CD8-positive, alpha-beta memory T cell (primary cell): ENCODE data around the gene TBX4. TPM values are rescaled to one million over a fixed set of nuclear protein-coding genes. Genes with fewer than 3 reads are reported as not detected.
A peak's percentile ranks its signal among the peaks of the same experiment; 100 is the strongest.

Source experiments
- CTCF ChIA-PET: fragments of 350-600 bp; sonication (Branson Sonifier 250); formaldehyde crosslinking; loops from one replicate; lab custom pipeline; 2021; ENCODE audit warnings: antibody characterized with exemption; lab: Charles Lee
- POLR2A ChIA-PET: fragments of 350-600 bp; sonication (Branson Sonifier 250); formaldehyde crosslinking; loops from one replicate; lab custom pipeline; 2021; ENCODE audit warnings: antibody characterized with exemption; lab: Charles Lee
- DNase-seq, 5 donors: peaks; one replicate each; pipeline versions ENCODE4 v3.0.0 to v3.0.0-alpha.2; 2020 to 2022; ENCODE audit warnings: mixed read lengths in 1 of 5
- H3K27ac ChIP-seq: one replicate; pipeline ENCODE4 v1.7.0; 2013; ENCODE audit warnings: low read depth, mild to moderate bottlenecking, low read length, moderate library complexity
- H3K27me3 ChIP-seq: 2 replicates; pipeline ENCODE4 v1.7.0; 2013; ENCODE audit warnings: low read length, mild to moderate bottlenecking; ENCODE audit not compliant: insufficient read depth, poor library complexity, severe bottlenecking
- H3K36me3 ChIP-seq: 2 replicates; pipeline ENCODE4 v1.7.0; 2013; ENCODE audit warnings: mild to moderate bottlenecking, low read length, moderate library complexity; ENCODE audit not compliant: insufficient read depth
- H3K4me1 ChIP-seq: 2 replicates; pipeline ENCODE4 v1.7.0; 2013; ENCODE audit warnings: mild to moderate bottlenecking, low read length, moderate library complexity; ENCODE audit not compliant: insufficient read depth
- H3K4me3 ChIP-seq: 2 replicates; pipeline ENCODE4 v1.7.0; 2013; ENCODE audit warnings: mild to moderate bottlenecking, low read length
- H3K9me3 ChIP-seq: 2 replicates; pipeline ENCODE4 v1.7.0; 2013; ENCODE audit warnings: mild to moderate bottlenecking, low read length
- H3K27ac Mint-ChIP-seq, 8 donors: one replicate each; pipeline ENCODE4 v1.8.0; 2020 to 2021; ENCODE audit warnings: mixed read lengths in 8 of 8, mild to moderate bottlenecking in 6 of 8, inconsistent platforms in 3 of 8, moderate library complexity in 3 of 8
- H3K27me3 Mint-ChIP-seq, 2 donors: one replicate each; pipeline ENCODE4 v1.8.0; 2020 to 2021; ENCODE audit warnings: mixed read lengths in 2 of 2, mild to moderate bottlenecking in 1 of 2, moderate library complexity in 1 of 2
- H3K36me3 Mint-ChIP-seq, 3 donors: one replicate each; pipeline ENCODE4 v1.8.0; 2020 to 2021; ENCODE audit warnings: mixed read lengths in 3 of 3, inconsistent platforms in 1 of 3, mild to moderate bottlenecking in 1 of 3
- H3K4me1 Mint-ChIP-seq, 3 donors: one replicate each; pipeline ENCODE4 v1.8.0; 2020 to 2021; ENCODE audit warnings: mixed read lengths in 3 of 3, inconsistent platforms in 1 of 3, mild to moderate bottlenecking in 1 of 3
- H3K4me3 Mint-ChIP-seq, 7 donors: one replicate each; pipeline ENCODE4 v1.8.0; 2020 to 2021; ENCODE audit warnings: mixed read lengths in 7 of 7, mild to moderate bottlenecking in 6 of 7, moderate library complexity in 4 of 7, inconsistent platforms in 2 of 7
- H3K9me3 Mint-ChIP-seq, 5 donors: one replicate each; pipeline ENCODE4 v1.8.0; 2020 to 2022; ENCODE audit warnings: mixed read lengths in 5 of 5, mild to moderate bottlenecking in 3 of 5, moderate library complexity in 2 of 5, inconsistent platforms in 1 of 5
- polyA plus RNA-seq: library from polyadenylated mRNA; unstranded; fragments of 300-500 nt; fragmentation: Illumina TruSeq; gene quantifications from one replicate; pipeline ENCODE4 v1.2.3, GENCODE V29; 2021
- total RNA-seq, 2 experiments: library from RNA; stranded (reverse); gene quantifications; one replicate each; pipeline ENCODE4 v1.2.3, GENCODE V29; 2021

Gene TBX4
- total and polyA plus RNA-seq, 3 experiments from 2014 or later, result not detected

DNA sequence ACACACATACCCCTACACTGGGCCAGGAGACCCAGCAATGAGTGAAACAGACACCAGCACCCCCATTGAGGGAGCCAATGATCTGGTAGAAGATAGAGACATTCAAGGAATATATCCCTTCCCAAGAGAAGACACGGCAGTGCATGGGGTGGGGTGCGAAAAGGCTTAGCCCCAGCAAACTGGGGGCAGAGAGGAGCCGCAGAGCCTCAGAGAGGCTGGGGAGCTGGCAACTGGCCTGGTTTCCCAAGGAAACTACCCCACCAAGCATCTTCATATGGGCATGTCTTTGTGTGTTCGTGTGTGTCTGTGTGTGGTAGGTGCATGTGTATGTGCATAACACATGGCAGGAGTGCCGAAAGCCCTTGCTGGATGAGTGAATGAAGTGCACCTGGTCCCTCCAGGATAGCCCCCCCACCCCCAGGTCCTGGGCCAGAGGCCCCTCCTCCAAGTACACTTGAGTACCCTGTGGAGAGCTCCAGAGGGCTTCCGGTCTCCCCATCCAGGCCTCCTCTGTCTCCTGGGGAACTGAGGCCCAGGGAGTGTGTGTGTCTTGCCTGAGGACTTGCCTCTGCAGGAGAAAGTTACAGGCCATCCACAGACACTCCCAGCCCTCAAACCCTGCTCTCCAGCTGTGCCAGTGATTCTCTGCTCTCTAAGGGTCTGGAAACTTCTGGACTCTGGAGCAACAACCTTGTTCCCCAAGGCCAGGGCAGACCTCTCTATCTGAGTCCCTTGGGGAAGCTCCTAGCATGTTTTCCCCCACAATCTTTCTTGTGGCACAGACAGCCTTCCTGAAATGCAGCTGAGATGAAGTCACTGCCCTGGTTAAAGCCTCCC, 36.6 kb upstream of the TBX4 start:
- Histone ChIP-seq H3K9me3 (no peaks in the 10 kb centered on the region), H3K36me3 (no peaks in the 10 kb centered on the region), H3K27me3 (peaks cover 8% of the 10 kb centered on the region), H3K27ac (no peak overlapping the region), H3K4me3 (no peak overlapping the region), H3K4me1 (peaks cover under 1% of the 10 kb centered on the region)
- peaks cover 0 to 1% (median 0%) of the 10 kb centered on the region in 5 donors for H3K9me3 Mint-ChIP-seq
- CTCF ChIA-PET, result interaction anchor here (1.0 to 1.5 kb wide), 2 partner anchors 21 kb away, joined by 3 read pairs; no protein-coding TSS in a partner anchor
- no peaks in the 10 kb centered on the region for H3K36me3 Mint-ChIP-seq
- POLR2A ChIA-PET, result no interaction called here
- H3K4me3 Mint-ChIP-seq, result peak overlapping the region in 1 of 7 donors; percentile 65
- DNase-seq, result no peak
- H3K4me1 Mint-ChIP-seq, result peaks cover 1 to 17% (median 5%) of the 10 kb centered on the region in 3 donors
- H3K27ac Mint-ChIP-seq, result no peak overlapping the region
- H3K27me3 Mint-ChIP-seq, result peaks cover 13 to 27% of the 10 kb centered on the region in 2 donors

DNA sequence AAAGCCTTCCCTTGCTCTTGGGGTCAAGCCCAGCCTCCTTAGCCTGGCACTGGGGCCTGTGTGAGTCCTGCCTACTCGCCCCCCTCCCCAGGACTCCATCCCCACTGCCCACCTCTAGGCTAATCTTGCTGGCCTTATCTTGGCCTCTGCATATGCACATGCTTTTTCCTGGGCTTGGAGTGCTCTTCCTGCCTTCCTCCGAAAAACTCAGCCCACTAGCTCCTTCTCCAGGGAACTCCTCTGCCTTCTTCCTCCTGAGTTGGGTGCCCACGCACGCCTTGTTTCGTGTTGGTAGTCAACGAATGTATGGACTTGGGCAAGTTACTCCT, 36.0 kb upstream of the TBX4 start:
- H3K4me3 ChIP-seq, result no peak overlapping the region
- no peak overlapping the region for H3K27ac ChIP-seq
- peaks cover 0 to 15% (median 3%) of the 10 kb centered on the region in 3 donors for H3K4me1 Mint-ChIP-seq
- no peaks in the 10 kb centered on the region for H3K9me3 ChIP-seq
- H3K27me3 Mint-ChIP-seq, result peaks cover 11 to 32% of the 10 kb centered on the region in 2 donors
- no peak for DNase-seq
- H3K9me3 Mint-ChIP-seq, result peaks cover 0 to 1% (median 0%) of the 10 kb centered on the region in 5 donors
- H3K4me1 ChIP-seq, result no peaks in the 10 kb centered on the region
- no peak overlapping the region for H3K27ac Mint-ChIP-seq
- POLR2A ChIA-PET, result no interaction called here
- H3K36me3 Mint-ChIP-seq, result no peaks in the 10 kb centered on the region
- CTCF ChIA-PET, result interaction anchor here (1.0 to 1.5 kb wide), 2 partner anchors 20 to 22 kb away, joined by 3 read pairs; no protein-coding TSS in a partner anchor
- H3K36me3 ChIP-seq, result no peaks in the 10 kb centered on the region
- no peak overlapping the region for H3K4me3 Mint-ChIP-seq
- peaks cover 6% of the 10 kb centered on the region for H3K27me3 ChIP-seq

DNA sequence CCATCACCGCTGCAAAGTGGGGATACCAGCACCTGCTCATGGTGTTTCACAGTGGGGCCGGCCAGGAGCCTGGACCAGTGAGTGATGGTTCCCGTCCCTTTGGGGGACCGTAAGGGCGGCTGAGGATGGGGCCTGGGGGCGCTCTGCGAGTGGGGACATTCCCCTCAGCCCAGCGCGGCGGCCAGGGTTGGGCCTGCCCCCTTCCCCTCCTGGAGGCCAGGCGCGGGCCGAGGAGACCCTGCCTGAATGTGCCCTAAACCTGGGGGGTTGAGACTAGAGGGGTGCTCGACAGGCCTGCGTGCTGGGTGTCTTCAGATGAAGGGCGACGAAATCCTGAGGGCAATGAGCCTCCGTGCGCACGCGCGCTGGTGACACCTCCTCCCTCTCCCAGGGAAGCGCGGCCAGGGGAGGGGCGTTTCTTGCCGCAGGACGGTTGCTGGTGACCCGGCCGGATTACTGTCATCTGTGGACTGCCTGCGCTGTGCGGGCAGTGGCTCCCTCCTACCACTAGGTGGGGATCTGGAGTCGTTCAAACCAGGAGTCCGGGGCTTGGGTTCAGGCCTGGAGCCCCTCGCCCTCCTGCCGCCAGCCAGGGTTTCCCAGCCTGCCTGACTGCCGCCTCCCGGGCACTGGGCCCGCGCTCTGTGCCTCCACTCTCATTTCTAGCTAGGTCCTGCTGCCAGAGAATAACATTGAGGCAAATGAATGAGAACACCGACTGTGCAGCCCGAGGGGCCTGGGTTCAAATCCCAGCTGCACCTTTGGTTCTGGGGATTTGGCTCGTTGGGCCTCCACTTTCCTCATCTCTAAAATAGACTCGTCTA, 35.5 kb upstream of the TBX4 start:
- Histone ChIP-seq H3K4me1 (no peaks in the 10 kb centered on the region), H3K36me3 (no peaks in the 10 kb centered on the region), H3K27ac (no peak overlapping the region), H3K9me3 (no peaks in the 10 kb centered on the region), H3K4me3 (no peak overlapping the region), H3K27me3 (peaks cover 2% of the 10 kb centered on the region)
- peaks cover 11 to 35% of the 10 kb centered on the region in 2 donors for H3K27me3 Mint-ChIP-seq
- H3K4me1 Mint-ChIP-seq, result peaks cover 0 to 12% (median 3%) of the 10 kb centered on the region in 3 donors
- DNase-seq, result peak in 3 of 5 donors; percentile 35 to 60 (median 44)
- no peak overlapping the region for H3K4me3 Mint-ChIP-seq
- H3K9me3 Mint-ChIP-seq, result peaks cover 0 to 1% (median 0%) of the 10 kb centered on the region in 5 donors
- ChIA-PET CTCF (interaction anchor here (0.7 to 1.0 kb wide), 3 partner anchors 9 to 20 kb away, joined by 3 read pairs; no protein-coding TSS in a partner anchor), POLR2A (no interaction called here)
- no peak overlapping the region for H3K27ac Mint-ChIP-seq
- no peaks in the 10 kb centered on the region for H3K36me3 Mint-ChIP-seq

DNA sequence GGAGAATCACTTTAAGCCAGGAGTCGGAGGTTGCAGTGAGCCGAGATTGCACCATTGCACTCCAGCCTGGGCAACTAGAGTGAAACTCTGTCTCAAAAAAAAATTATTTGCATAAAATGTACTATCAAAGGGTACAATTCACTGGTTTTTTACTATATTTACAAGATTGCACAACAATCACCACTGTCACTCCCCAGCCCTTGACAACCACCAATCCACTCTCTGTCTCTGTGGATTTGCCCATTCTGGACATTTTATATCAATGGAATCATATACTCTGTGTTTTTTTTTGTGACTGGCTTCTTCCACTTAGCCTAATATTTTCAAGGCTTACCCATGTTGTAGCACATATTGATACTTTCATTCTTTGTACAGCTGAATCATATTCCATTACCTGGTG, 33.8 kb upstream of the TBX4 start:
- Mint-ChIP-seq H3K4me3 (peak overlapping the region in 1 of 7 donors; percentile 17), H3K4me1 (peaks cover 0 to 6% (median 0%) of the 10 kb centered on the region in 3 donors), H3K27ac (peak overlapping the region in 1 of 8 donors; percentile 69), H3K27me3 (peaks cover 15 to 50% of the 10 kb centered on the region in 2 donors), H3K36me3 (no peaks in the 10 kb centered on the region), H3K9me3 (peaks cover 0 to 1% (median 0%) of the 10 kb centered on the region in 5 donors)
- DNase-seq, result no peak
- POLR2A ChIA-PET, result no interaction called here
- H3K27ac ChIP-seq, result no peak overlapping the region
- CTCF ChIA-PET, result no interaction called here
- H3K4me3 ChIP-seq, result no peak overlapping the region
- H3K36me3 ChIP-seq, result no peaks in the 10 kb centered on the region
- H3K4me1 ChIP-seq, result no peaks in the 10 kb centered on the region
- no peaks in the 10 kb centered on the region for H3K27me3 ChIP-seq
- H3K9me3 ChIP-seq, result no peaks in the 10 kb centered on the region

DNA sequence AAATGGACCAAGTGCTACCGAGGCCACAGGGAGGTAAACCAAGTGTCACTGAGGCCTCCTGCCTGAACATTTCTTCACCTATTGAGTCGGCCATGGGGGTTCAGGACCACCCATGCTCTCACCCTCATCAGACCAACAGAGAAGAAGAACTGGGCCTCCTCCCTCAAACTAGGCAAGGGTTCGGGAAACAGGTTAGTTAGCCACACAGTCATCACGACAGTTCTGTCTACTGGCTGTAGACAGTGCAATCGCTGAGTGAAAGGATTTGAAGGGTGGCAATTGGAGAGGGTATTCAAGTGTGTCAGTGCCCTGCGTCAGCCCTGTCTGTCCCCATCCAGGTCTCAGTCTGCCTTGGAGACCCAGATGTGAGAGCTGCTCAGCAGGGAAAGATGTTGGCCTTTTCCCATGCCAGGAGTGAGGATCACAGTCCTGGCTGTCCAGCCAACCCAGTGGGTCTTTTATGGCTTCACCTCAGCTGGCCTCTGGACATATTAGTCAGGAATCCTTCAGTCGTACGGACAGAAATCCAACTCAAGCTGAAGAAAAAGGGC, 32.7 kb upstream of the TBX4 start:
- Mint-ChIP-seq H3K4me3 (no peak overlapping the region), H3K9me3 (peaks cover 0 to 1% (median 0%) of the 10 kb centered on the region in 5 donors), H3K36me3 (no peaks in the 10 kb centered on the region), H3K27me3 (peaks cover 17 to 59% of the 10 kb centered on the region in 2 donors), H3K27ac (no peak overlapping the region), H3K4me1 (peaks cover 0 to 4% (median 0%) of the 10 kb centered on the region in 3 donors)
- Histone ChIP-seq H3K4me1 (no peaks in the 10 kb centered on the region), H3K27me3 (no peaks in the 10 kb centered on the region), H3K27ac (no peak overlapping the region), H3K4me3 (no peak overlapping the region), H3K36me3 (no peaks in the 10 kb centered on the region), H3K9me3 (no peaks in the 10 kb centered on the region)
- ChIA-PET CTCF (no interaction called here), POLR2A (no interaction called here)
- no peak for DNase-seq

DNA sequence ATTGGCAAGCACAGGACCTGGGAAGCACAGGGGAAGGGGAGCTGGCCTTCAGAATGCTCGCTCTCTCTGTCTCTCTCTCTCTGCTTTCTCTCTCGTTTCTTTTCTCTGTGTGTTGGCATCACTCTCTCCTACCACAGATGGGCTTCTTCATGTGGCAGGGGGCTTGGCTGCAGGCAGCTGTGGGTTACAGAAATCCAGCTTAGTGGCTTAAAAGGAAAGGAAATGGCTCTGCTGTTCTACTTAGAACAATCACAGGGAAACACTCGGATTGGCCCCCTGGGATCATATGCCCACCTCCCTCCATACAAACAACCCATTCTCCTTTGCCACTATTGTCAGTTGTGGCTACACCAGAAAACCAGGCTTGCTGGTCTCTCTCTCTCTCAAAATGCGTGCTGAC, 32.2 kb upstream of the TBX4 start:
- Histone ChIP-seq H3K4me3 (no peak overlapping the region), H3K36me3 (no peaks in the 10 kb centered on the region), H3K27ac (no peak overlapping the region), H3K27me3 (no peaks in the 10 kb centered on the region), H3K9me3 (no peaks in the 10 kb centered on the region), H3K4me1 (no peaks in the 10 kb centered on the region)
- no peak overlapping the region for H3K4me3 Mint-ChIP-seq
- no peaks in the 10 kb centered on the region for H3K36me3 Mint-ChIP-seq
- no peak overlapping the region for H3K27ac Mint-ChIP-seq
- POLR2A ChIA-PET, result interaction anchor here (0.6 kb wide), 1 partner anchor 385 kb away, joined by 3 read pairs; no protein-coding TSS in a partner anchor
- peaks cover 17 to 61% of the 10 kb centered on the region in 2 donors for H3K27me3 Mint-ChIP-seq
- CTCF ChIA-PET, result interaction anchor here (1.8 kb wide), 1 partner anchor 8 kb away, joined by 9 read pairs; no protein-coding TSS in a partner anchor
- H3K9me3 Mint-ChIP-seq, result peaks cover 0 to 1% (median 0%) of the 10 kb centered on the region in 5 donors
- H3K4me1 Mint-ChIP-seq, result peaks cover 0 to 4% (median 0%) of the 10 kb centered on the region in 3 donors
- DNase-seq, result no peak

DNA sequence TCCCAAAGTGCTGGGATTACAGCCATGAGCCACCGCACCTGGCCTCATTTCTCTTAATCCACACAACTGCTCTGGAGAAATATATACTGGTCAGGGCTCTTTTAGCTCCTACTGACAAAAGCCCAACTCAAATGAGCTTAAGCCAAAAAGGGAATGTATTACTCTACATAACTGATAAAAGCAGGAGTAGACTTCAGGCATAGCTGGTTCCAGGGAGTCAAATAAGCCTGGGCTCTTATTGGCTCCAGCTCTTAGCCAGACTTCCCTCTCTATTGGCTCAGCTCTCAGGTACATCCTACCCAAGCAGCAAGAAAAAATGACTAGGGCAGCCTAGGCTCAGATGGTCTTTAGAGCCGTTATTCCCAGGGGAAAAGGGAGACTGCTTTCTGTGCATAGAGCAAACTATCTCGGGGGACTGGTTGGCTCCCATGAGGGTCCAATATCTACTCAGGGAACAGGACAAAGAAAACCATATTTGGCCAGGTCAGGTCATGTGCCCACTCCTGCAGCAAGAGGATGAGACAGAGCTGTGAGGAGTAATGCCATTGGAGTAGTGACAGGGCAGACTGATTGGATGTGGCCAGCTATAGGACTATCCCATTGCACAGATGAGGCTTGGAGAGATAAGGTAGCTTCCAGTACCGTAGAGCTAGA, 31.4 kb upstream of the TBX4 start:
- DNase-seq, result no peak
- Mint-ChIP-seq H3K27me3 (peaks cover 20 to 68% of the 10 kb centered on the region in 2 donors), H3K4me1 (peaks cover 0 to 4% (median 0%) of the 10 kb centered on the region in 3 donors), H3K9me3 (peaks cover 0 to 1% (median 0%) of the 10 kb centered on the region in 5 donors), H3K36me3 (no peaks in the 10 kb centered on the region), H3K4me3 (no peak overlapping the region), H3K27ac (no peak overlapping the region)
- Histone ChIP-seq H3K4me3 (no peak overlapping the region), H3K9me3 (no peaks in the 10 kb centered on the region), H3K27me3 (no peaks in the 10 kb centered on the region), H3K36me3 (no peaks in the 10 kb centered on the region), H3K4me1 (no peaks in the 10 kb centered on the region), H3K27ac (no peak overlapping the region)
- ChIA-PET CTCF (interaction anchor here (1.8 kb wide), 1 partner anchor 9 kb away, joined by 9 read pairs; no protein-coding TSS in a partner anchor), POLR2A (interaction anchor here (0.6 kb wide), 2 partner anchors 385 to 443 kb away, joined by 3 to 4 read pairs; no protein-coding TSS in a partner anchor)
